GM21360 (cell line): ENCODE results near the gene SCYL3.

ENCODE experiments used
- ATAC-seq: cut with Tn5 transposase; IDR thresholded peaks from one replicate; pipeline ENCODE4 v1.9.1; 2021; ENCODE audit warnings: mild to moderate bottlenecking, moderate library complexity; ENCODE audit not compliant: unreplicated experiment

The SCYL3 gene

GRCh38 chr1:169901115-169901514, 7.4 kb upstream of the SCYL3 start:
- ATAC-seq: no peak

GRCh38 chr1:169900571-169900970, 6.9 kb upstream of the SCYL3 start:
- ATAC-seq: no peak

- no peak for ATAC-seq
These were observed 6.0 kb upstream of the SCYL3 start for GRCh38 chr1:169899519-169900217.

- ATAC-seq: no peak
These were observed 2.3 kb upstream of the SCYL3 start for GRCh38 chr1:169896013-169896412.

GRCh38 chr1:169894424-169895145, 889 bp upstream of the SCYL3 start:
- ATAC-seq: no peak

GRCh38 chr1:169892927-169893644, 610 bp downstream of the SCYL3 start:
- ATAC-seq: peak; percentile 11

- no peak for ATAC-seq
These were observed 1.3 kb downstream of the SCYL3 start for GRCh38 chr1:169892176-169892926.

GRCh38 chr1:169891539-169891885, 2.2 kb downstream of the SCYL3 start:
- no peak for ATAC-seq

GRCh38 chr1:169890761-169891538, 2.7 kb downstream of the SCYL3 start:
- no peak for ATAC-seq

GRCh38 chr1:169889871-169890270, 3.8 kb downstream of the SCYL3 start:
- ATAC-seq: no peak

- ATAC-seq: no peak
These were observed 6.8 kb downstream of the SCYL3 start for GRCh38 chr1:169886931-169887330.

- ATAC-seq: no peak
These were observed 7.3 kb downstream of the SCYL3 start for GRCh38 chr1:169886422-169886821.

GRCh38 chr1:169885207-169885606, 8.5 kb downstream of the SCYL3 start:
- no peak for ATAC-seq

- ATAC-seq: no peak
These were observed 9.1 kb downstream of the SCYL3 start for GRCh38 chr1:169884634-169885033.

- ATAC-seq: no peak
These were observed 11.6 kb downstream of the SCYL3 start for GRCh38 chr1:169882039-169882511.

GRCh38 chr1:169879034-169879840, 14.5 kb downstream of the SCYL3 start:
- no peak for ATAC-seq

GRCh38 chr1:169878498-169878897, 15.2 kb downstream of the SCYL3 start:
- no peak for ATAC-seq

- ATAC-seq: no peak
These were observed 15.8 kb downstream of the SCYL3 start for GRCh38 chr1:169877800-169878491.

GRCh38 chr1:169874229-169874628, 19.5 kb downstream of the SCYL3 start:
- no peak for ATAC-seq
